Skin epidermis (tissue), 12 donors: Measurements from ENCODE around the gene LY86.

Source experiments
- H3K27ac ChIP-seq, 21 experiments: fragments of 200-600 bp; sonication (generic) in 11 of 21; one replicate each; pipeline ENCODE4 v1.5.0; 2020; ENCODE audit warnings: mild to moderate bottlenecking in 3 of 21, inconsistent platforms in 2 of 21, moderate library complexity in 2 of 21
- H3K4me3 ChIP-seq, 7 experiments: fragments of 200-600 bp; sonication (generic) in 2 of 7; one replicate each; pipeline ENCODE4 v1.5.0; 2020; ENCODE audit warnings: inconsistent platforms in 2 of 7, mild to moderate bottlenecking in 2 of 7, moderate library complexity in 1 of 7

LY86 gene

DNA sequence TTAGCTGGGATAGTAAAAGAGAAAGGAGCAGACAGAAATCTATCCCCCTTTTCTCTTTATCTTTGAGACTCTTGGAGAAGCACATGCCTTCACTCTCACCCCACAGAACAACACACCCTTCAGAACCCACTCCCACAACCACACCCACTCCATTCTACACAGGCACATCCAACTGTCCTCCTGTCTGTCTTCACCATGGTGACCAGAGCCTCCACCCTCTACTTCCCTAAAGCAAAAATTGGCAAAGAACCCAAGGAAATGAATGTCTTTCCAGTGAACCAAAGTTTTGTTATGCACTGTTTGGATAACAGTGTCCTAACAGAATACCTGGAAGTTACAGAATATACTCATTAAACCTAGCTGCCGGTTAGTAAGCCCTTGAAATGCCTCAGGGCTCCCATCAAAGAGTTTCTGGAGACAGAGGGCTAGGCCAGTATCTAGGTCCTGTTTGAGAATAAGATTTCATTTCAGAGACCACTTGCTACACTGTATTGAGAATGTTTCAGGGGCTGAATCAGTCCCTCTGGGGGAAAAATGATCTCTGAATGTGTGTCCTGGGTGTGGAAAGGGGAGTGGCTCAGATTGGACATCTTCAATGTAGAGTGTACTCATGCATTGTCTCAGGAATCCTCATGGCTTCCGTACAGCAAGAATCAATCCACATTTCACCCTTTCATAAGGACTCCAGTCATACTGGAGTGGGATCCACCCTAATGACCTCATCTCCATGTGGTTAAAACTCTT is 101.1 kb downstream of the LY86 start:
- H3K4me3 ChIP-seq, result no peak overlapping the region
- H3K27ac ChIP-seq, result peak overlapping the region in 20 of 21 experiments; percentile 28 to 87 (median 74)

DNA sequence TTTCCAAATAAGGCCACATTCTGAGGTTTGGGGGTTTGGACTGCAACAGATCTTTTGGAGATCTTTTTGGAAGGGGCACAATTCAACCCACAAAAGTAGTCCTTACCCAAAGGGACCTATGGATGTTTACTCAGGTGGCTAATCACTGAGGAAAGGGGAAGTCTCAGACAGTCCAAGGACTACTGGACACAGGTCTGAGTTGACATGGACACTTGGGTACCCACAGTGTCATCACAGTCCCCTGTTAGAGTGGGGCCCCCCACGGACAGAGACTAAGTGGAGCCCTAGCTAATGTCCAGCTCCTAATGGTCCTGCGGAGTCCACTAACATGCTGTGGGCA is 101.6 kb downstream of the LY86 start:
- Histone ChIP-seq H3K27ac (peak overlapping the region in 20 of 21 experiments; percentile 28 to 87 (median 74)), H3K4me3 (no peak overlapping the region)

DNA sequence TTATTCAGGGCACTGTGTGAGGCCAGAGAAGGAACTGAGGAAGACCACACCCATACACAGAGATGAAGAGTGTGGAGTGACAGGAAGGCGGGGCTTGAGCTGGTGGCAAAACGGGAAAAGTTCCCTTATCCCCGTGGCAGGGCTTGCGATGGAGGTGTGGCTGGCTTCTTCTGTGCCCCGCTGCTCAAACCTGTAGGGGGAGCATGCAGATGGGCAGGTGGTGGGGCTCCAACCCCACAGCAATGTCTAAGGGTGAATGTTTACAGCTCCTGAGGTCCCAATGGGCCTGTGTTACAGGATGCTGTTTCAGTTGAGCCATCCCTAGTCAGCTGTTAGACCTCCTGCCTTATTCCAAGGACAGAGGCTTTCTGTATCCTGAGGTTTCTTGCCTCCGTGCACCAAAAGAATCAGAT is 105.9 kb downstream of the LY86 start:
- H3K27ac ChIP-seq, result peak overlapping the region; percentile 62 to 94 (median 84)
- no peak overlapping the region for H3K4me3 ChIP-seq

DNA sequence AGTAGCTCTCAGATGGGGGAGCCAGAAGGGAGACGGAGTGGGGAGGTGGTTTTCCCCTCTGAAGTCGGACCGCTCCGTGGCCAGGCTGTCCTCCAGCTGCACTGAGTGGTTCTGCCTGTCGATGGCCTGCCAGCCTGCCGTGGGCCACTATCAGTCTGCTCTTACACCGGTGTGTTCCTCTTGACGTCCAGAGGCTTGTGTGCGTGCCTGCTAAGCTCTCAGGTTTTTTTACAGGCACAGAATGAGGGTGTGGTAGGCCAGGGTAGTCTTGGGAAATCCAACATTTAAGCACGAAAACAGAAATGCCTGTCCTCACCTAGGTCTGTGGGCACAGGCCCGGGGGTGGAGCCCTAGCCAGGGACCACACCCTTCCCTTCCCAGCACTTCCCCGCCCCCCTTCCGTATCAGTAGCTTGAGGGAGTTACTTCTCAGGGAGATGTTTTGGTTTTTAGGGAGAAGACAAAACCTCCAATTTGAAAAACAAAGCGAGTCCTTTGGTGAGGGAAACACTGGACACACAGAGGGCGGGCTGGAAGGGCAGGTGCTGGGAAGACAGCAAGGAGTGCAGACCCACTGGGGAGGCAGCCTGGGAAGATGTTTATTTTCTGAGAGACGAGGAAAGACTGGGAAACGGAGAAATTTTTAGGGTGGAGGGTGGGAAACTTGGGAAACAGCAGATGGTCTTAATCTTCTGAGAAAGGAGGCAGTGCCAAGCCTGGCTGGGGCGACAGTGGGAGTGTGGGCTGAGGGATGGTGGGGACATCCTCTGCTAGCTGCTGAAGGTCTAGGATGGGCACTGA is 106.5 kb downstream of the LY86 start:
- peak overlapping the region; percentile 62 to 94 (median 84) for H3K27ac ChIP-seq

DNA sequence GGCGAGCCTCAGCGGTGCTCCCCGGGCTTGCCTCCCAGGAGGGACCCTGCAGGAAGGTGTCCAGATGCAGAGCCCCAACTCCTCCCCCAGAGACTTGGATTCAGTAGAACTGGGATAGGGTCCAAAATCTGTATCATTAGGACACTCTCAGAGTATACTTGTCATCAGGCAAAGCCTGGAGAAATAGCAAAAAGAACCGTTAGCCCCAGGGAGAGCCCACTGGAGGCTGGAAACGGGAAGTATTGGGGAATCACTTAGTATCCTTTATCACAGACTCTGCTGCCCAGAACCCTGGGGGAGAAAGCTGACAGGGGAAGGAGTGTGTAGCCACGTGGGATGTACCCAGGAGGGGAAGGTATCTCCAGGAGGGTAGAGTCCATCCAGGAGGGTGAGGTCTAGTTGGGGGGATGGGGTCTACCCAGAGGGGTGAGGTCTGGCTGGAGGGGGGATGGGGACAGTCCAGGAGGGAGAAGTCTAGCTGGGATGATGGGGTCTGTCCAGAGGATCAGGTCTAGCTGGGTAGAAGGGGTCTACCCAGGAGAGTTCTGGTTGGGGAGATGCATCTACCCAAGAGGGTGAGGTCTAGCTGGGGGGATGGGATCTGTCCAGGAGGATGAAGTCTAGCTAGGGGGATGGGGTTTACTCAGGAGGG is 107.2 kb downstream of the LY86 start:
- peak overlapping the region; percentile 48 to 94 (median 84) for H3K27ac ChIP-seq
- H3K4me3 ChIP-seq, result no peak overlapping the region

More for the DNA sequence above, 106.5 kb downstream of the LY86 start:
- no peak overlapping the region for H3K4me3 ChIP-seq

DNA sequence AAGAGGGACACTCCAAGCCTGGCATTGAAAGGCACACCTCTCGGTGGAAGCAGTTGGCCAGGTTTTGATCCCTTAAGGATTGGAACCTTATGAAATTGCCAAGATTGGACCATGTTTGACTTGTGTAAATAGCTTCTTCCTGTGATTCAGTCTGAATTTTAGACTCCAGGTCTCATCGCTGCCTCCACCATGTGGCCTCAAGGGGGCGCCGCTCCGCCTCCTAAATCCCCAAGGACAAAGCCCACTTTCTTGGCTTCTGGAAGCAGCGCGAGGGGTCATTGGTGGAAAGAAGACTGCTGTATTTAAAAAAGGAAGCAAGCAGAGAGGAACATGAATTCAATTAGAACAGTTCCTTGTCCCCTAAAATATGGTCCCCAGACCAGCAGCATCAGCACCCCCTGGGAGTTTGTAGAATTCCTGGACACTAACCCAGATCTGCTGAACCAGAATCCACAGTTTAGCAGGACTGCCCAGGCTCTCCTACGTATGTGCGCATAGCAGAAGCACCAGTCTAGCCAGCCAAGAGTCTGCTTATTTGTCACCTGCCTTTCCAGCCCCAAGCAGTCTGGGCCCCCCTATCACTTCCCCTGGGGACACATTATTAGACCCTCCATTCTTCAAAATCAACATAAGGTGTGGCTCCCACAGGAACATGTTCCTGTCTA is 108.5 kb downstream of the LY86 start:
- peak overlapping the region in 20 of 21 experiments; percentile 46 to 94 (median 84) for H3K27ac ChIP-seq

DNA sequence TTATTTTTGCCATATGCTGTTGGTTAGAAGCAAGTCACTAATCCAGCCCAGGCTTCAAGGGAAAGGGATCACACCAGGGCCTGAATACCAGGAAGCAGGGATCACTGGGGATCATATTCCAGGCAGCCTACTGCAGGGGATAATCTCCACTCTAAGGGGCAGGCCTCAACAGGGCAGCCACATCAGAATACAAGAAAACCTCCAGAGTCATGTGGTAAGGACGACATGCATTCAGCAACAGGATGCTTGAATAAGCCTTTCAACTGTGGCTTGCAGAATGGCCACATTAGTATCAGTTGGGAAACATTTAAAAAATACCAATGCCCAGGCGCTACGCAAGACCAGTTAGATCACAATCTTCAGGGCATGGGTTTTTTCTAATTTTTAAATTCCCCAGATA is 109.1 kb downstream of the LY86 start:
- Histone ChIP-seq H3K4me3 (no peak overlapping the region), H3K27ac (peak overlapping the region in 18 of 21 experiments; percentile 5 to 94 (median 84))

More for the DNA sequence above, 108.5 kb downstream of the LY86 start:
- no peak overlapping the region for H3K4me3 ChIP-seq

DNA sequence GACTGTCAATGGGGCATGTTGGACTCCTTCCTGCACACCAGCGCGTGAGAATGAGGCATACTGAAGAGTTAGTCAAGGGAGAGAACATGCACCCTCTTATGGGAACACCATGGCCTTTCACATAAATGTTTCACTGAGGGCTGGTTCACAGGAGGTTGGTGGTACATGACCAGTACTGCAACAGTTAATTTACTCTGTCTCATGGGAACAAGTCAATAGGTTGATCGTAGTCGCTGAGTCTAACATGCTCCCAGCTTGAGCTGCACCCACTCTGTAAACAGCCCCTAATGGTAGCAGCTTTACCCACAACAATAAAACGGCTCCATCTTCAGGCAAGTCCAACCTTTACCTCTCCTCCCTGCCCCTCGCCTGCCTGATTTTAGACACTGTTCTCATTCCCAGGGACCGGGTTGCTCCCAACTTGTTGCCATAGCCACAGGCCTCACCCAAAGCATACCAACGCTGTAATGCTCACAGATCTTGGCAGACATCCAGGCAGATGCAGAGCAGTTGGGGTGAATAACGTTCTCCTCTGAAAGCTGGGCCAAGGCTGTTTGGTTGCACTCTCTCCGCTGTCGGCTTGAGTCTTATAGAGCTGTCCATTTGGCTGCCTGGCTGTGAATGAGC is 111.3 kb downstream of the LY86 start:
- Histone ChIP-seq H3K27ac (peak overlapping the region in 20 of 21 experiments; percentile 30 to 94 (median 72)), H3K4me3 (no peak overlapping the region)

DNA sequence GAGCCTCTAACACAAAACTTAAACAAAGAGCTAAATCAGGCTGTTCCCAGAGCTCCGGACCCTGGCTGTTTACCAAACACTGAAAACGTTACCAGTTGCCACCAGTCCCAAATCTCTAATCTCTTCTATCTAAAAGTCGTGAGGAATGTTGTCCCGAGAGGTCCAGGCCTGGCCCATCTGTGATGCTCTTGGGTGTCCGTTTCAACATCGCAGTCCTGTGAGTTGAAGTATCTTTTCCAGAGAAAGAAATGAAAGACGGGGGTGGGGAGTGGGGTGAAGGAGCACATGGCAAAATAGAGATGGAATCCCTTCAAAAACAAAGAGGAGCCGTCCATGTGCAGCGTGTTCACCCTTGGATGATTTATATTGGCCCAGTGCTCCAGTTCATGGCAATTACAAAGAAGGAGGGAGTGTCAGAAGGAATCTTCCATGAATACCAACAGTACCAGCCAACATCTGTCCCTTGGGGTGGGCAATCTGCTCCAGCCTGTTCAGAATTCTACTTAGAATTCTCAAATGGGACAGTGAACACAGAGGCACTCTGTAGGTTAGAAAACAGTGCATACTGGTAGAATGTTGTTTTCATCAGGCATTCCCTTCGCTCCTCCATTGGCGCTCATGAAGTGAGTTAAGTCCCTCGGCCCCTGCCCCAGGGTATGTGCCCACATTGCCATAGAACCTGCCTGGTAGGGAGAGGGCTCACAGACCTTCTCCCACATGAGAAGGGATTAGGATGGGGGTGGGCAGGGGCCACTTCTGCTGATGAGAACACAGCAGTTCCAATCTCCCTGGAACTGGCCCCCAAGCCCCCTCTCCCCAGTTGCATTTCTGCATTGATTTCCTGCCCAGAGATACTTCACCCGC is 112.1 kb downstream of the LY86 start:
- Histone ChIP-seq H3K27ac (peak overlapping the region in 20 of 21 experiments; percentile 30 to 94 (median 72)), H3K4me3 (no peak overlapping the region)

DNA sequence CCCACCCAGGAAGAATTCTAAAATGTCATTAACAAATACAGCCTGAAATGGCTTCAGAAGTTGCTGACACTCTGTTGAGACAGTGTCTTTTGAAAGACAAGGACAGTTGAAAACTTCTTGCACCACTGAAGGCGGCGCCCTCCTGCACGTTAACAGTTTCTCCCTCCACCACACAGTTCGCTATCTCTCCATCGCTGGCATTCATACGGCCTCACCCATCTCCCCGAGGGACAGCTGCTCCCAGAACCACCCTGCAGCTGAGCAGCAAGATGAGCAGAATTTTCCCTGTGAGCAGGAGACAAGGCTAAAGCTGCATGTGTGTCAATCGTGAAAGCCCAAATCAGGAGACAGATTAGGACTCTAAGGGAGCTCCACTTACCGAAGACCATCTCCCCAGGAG is 113.3 kb downstream of the LY86 start:
- H3K4me3 ChIP-seq, result no peak overlapping the region
- peak overlapping the region in 17 of 21 experiments; percentile 45 to 94 (median 74) for H3K27ac ChIP-seq

DNA sequence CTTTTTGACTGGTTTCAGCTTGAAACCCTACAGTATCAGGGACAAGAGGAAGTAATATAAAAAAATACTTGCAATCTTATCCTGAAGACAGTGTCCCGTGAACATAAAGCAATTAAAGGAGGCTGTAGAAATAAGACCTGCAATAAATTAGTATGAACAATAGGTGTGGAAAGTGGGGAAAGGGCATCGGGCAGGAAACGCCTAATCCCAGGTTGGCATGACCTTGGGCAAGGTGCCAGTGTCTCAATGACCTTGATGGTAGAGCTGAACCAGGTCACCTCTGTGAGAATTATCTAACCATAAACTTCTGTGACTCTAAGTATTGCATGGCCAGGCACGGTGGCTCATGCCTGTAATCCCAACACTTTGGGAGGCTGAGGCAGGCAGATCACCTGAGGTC is 115.2 kb downstream of the LY86 start:
- peak overlapping the region in 9 of 21 experiments; percentile 2 to 66 (median 28) for H3K27ac ChIP-seq
- no peak overlapping the region for H3K4me3 ChIP-seq
